GM21423 (cell line): ENCODE data around the gene CENPE.
A peak's percentile ranks its signal among the peaks of the same experiment; 100 is the strongest.
"Not testable (repeated sequence)": the region's sequence is repeated elsewhere in the genome, so short reads cannot be mapped to it uniquely, and the experiment has no call there.

Experiments used
- ATAC-seq: cut with Tn5 transposase; IDR thresholded peaks from one replicate; pipeline ENCODE4 v1.9.1; 2021; ENCODE audit warnings: mild to moderate bottlenecking, moderate library complexity; ENCODE audit not compliant: unreplicated experiment

Gene CENPE

GRCh38 chr4:103198111-103198765, at the start of gene CENPE:
Gene CENPE, minus strand, starts transcription at chr4:103198343. Its CDS starts 24 bp downstream, at chr4:103198319.
- peak; percentile 94 for ATAC-seq

GRCh38 chr4:103244251-103244650, 46.1 kb upstream of the CENPE start:
- no peak for ATAC-seq

GRCh38 chr4:103230938-103231337, 32.8 kb upstream of the CENPE start:
- not testable (repeated sequence) for ATAC-seq

GRCh38 chr4:103223556-103223955, 25.4 kb upstream of the CENPE start:
- ATAC-seq: not testable (repeated sequence)

GRCh38 chr4:103207673-103208072, 9.5 kb upstream of the CENPE start:
- ATAC-seq: no peak

DNA sequence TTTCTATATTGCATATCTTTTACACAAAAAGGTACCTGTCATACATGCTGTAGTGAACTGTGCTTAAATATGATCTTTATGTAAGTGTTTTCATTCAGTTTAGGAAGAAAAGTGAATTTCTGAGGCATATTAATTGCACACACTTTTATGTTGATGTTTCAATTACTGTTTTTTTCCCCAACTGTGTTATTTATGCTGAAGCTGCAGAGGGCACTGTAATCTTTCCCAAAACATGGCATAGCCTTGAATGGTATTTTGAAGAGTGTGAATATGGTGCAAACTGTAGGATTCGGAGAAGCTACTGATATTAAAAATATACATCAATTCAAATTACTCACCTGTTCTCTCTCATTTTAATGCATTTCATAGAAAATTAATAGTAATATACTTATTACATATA, 6.0 kb upstream of the CENPE start:
- ATAC-seq: no peak

DNA sequence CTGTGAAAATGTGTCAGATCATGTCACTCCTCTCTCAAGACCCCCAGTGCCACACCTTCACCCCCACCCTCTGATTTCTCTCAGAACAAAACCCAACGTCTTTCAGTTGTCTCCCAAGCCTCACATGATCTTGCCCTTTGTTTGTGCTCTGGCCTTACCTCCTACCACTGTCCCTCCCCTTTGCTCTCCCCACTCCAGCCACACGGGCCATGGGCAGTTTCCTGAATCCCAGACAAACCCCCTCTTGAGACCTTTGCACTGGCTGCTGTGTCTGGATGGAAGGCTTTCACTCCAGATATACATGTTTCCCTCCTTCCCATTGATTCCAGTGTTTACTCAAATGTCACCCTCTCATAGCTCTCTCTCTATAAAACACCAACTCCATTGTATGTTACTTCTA, 3.6 kb upstream of the CENPE start:
- no peak for ATAC-seq

GRCh38 chr4:103201253-103201652, 3.1 kb upstream of the CENPE start:
- no peak for ATAC-seq

- ATAC-seq: no peak
Observed at GRCh38 chr4:103199009-103199408, 866 bp upstream of the CENPE start.

DNA sequence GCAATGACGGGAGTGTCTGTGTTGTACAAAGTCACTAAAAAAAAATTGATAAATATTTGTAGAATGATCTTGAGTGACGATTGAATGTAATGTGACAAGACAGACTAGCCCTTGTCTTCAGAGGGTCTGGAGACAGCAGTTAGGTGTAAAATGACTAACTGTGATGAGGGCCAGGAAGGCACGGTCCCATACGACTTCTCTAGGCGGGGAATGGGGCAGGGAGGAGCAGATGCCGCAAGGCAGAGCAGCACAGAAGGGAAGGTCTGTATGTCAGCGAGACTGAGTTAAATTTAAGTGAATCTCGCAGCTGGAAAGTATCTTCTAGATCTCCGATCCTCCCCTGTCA, 405 bp downstream of the CENPE start:
- peak; percentile 41 for ATAC-seq

DNA sequence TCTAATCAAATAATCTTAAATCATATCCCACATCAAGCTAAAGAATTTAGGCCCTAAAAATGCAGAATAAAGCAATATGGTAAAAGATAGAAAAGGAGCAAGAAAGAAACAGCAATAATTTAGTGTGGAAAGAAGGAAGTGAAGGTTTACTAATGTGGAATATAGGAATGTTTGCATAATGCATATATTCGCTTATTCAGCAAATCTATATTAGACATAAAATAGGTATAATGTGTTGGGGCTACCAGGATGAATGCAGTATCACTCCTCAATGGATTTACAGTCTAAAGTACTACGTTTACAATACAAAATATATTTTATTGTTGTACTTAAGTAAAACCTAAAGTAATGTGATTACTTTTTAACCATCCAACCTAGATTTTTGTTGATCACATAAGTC, 4.7 kb downstream of the CENPE start:
- ATAC-seq: no peak

DNA sequence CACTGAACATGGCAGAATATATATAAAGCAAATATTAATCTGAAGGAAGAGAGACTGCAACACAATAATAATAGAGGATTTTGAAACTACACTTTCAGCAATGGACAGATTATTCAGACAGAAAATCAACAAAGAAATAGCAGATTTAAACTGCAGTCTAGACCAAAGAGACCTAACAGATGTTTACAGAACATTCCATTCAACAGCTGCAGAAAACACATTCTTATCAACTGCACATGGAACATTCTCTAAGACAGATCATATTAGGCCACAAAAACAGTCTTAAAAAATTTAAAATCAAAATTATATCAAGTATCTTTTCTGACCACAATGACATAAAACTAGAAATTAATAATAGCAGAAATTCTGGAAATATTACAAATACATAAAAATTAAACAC, 27.1 kb downstream of the CENPE start:
- ATAC-seq: no peak

GRCh38 chr4:103169750-103170149, 28.4 kb downstream of the CENPE start:
- not testable (repeated sequence) for ATAC-seq

DNA sequence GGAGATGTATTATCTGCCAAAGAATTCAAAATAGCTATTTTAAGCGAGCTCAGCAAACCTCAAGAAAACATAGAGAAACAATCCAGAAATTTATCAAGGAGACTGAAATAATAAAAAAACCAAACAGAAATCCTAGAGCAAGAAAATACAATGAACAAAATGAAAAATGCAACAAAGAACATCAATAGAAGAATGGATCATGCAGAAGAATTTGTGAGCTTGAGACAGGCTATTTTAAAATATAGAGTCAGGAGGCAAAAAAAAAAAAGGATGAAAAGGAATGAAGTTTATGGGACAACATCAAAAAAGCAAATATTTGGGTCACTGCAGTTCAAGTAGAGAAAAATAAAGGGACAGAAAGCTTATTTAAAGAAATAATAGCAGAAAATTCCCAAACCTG, 29.1 kb downstream of the CENPE start:
- ATAC-seq: no peak

GRCh38 chr4:103162176-103162575, 36.0 kb downstream of the CENPE start:
- no peak for ATAC-seq

DNA sequence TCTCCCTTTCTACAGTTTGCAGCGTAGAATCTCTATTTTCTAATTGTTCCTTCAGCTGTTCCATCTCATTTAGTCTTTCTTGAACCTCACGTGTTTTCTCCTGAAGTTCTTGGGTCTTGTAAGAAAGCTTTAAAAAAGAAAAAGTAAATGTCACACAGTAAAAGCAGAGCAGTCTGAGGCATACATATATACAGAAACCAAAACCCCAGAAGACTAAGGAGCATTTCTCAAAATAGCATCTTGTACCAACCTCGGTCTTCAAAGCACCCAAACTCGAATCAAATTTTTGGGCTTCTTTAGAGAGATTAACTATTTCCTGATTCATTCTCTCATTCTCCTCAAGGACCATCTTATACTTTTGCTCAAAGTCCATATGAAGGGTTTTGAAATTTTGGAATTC, 39.4 kb downstream of the CENPE start:
- ATAC-seq: no peak

DNA sequence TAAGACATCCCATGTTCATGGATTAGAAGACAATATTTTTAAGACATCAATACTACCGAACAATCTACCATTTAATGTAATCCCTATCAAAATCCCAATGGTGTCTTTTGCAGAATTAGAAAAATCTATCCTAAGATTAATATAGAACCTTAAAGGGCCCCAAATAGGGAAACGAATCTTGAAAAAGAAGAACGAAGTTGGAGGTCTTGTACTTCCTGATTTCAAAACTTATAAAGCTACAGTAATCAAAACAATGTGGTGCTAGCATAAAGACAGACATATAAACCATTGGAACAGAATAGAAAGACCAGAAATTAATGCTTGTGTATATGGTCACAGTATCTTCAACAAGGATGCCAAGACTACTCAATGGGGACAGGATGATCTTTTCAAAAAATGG, 42.0 kb downstream of the CENPE start:
- ATAC-seq: no peak

GRCh38 chr4:103152381-103152780, 45.8 kb downstream of the CENPE start:
- no peak for ATAC-seq

DNA sequence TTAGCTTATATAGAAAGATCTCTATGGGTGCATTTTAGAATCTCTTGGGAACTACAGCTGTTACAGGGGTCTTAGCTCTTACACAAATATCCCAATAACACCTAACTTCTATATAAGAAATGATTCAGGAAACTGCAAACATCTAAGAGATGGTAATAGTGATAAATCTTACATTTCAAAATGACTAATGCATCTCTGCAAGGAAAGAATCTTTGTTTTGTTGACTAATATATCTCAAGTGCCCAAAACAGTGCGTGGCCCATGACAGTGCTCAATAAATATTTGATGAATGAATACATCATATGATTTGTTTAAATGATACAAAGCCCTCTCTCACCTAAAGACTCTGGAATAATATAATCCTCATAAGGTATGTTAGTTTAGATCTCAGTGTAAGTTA, 47.5 kb downstream of the CENPE start:
- ATAC-seq: no peak

- no peak for ATAC-seq
Observed at GRCh38 chr4:103144926-103145325, 53.2 kb downstream of the CENPE start.

GRCh38 chr4:103137446-103137827, 60.7 kb downstream of the CENPE start:
- ATAC-seq: no peak

DNA sequence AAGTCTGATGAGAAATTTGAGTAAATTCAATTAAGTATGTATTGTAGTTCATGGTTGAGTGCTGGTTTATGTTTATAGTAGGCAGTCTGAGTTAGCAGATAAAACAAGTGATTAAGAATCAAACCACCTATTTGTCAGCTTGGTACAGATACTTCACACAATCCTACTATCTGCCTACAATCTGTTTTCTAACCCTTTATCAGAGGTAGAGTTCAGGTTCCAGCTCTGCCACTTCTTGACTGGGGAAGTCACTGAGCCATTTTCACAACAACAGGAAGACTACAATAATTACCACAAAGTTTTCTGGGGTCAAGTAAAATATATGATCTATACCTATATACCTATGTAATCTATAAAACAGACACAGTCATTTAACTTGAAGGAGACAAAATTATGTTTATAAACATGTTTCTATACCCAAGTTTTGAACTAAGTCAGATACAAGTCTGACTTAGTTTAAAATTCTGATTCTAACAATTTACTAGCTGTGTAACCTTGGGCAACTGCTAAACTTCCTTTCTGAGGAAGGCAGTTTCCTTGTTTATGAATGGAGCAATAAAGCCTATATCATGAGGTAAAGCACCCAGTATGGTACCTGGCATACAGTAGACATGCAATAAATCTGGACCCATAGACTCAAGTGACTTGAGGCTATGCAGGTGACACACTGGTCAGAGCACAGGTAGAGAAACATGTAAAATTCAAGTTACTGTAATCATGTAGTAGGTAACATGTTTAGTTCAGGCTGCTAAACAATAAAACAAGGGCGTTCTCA, 61.3 kb downstream of the CENPE start:
- ATAC-seq: no peak

DNA sequence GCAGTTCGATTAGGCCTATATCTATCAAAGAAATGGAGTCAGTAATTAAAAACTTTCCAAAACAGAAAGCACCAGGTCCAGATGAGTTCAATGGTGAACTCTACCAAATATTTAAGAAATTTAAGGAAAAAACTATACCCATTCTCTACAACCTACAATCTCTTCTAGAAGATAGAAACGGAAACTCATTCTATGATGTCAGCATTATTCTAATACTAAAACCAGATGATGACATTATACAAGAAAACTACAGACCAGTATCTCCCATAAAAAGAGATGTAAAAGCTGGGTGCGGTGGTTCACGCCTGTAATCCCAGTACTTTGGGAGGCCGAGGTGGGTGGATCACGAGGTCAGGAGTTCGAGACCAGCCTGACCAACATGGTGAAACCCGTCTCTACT, 69.0 kb downstream of the CENPE start:
- ATAC-seq: no peak
